Measurements from ENCODE around the gene TP63.
"Not testable (repeated sequence)": the region's sequence is repeated elsewhere in the genome, so short reads cannot be mapped to it uniquely, and the experiment has no call there.

TP63 gene

DNA sequence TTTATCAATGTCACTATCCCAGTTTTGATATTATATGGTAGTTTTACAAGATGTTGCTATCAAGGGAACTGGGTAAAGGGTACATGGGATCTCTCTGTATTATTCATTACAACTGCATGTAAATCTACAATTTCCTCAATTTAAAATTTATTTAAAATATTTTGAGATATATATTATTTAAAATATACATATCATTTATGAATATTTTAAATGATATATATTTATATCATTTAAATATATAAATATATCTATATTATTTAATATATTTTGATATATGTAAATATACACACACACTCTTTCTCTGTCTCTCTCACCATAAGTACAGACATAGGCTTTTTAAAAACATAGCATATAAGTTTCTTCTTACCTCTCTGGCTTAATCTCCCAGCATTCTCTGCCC, 104.7 kb downstream of the TP63 start:
- H3K4me3 ChIP-seq (ENCODE audit: low read depth in 1 of 2, low read length in 2 of 2) = no peak overlapping the region
- H3K9ac ChIP-seq (ENCODE audit: low read length) = no peak overlapping the region
- H3K27me3 ChIP-seq (ENCODE audit: control insufficient read depth in 1 of 2, insufficient read depth in 2 of 2, low read length in 2 of 2) = no peaks in the 10 kb centered on the region
- H3K4me1 ChIP-seq (ENCODE audit: insufficient read depth, low read length) = no peaks in the 10 kb centered on the region
- H3K36me3 ChIP-seq (ENCODE audit: insufficient read depth, low read length) = no peaks in the 10 kb centered on the region
- no peak overlapping the region for H3K27ac ChIP-seq (ENCODE audit: low read depth, low read length)
- H3K9me3 ChIP-seq (ENCODE audit: low read length) = no peaks in the 10 kb centered on the region

DNA sequence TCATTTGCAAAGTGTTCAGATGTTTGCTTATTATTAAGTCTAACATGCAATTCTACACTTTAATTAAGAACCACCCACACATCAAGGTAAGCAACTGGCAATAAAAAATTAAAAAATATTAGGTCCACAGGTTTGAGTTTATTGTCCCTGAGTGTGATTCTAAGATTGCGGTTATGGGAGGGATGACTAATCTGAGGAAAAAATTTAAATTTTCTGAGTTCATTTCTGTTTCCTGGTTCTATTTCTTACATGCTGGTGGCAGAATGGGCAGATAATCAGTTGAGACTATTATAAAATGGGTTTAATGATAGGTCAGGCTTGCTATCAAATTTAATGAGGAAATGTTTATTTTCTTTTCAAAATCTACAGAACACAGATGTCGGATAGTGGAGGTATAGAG, 105.9 kb downstream of the TP63 start:
- Histone ChIP-seq H3K4me3 (ENCODE audit: low read depth in 1 of 2, low read length in 2 of 2) (no peak overlapping the region), H3K27ac (ENCODE audit: low read depth, low read length) (no peak overlapping the region), H3K36me3 (ENCODE audit: insufficient read depth, low read length) (no peaks in the 10 kb centered on the region), H3K9ac (ENCODE audit: low read length) (no peak overlapping the region), H3K27me3 (ENCODE audit: control insufficient read depth in 1 of 2, insufficient read depth in 2 of 2, low read length in 2 of 2) (no peaks in the 10 kb centered on the region), H3K4me1 (ENCODE audit: insufficient read depth, low read length) (no peaks in the 10 kb centered on the region), H3K9me3 (ENCODE audit: low read length) (no peaks in the 10 kb centered on the region)

DNA sequence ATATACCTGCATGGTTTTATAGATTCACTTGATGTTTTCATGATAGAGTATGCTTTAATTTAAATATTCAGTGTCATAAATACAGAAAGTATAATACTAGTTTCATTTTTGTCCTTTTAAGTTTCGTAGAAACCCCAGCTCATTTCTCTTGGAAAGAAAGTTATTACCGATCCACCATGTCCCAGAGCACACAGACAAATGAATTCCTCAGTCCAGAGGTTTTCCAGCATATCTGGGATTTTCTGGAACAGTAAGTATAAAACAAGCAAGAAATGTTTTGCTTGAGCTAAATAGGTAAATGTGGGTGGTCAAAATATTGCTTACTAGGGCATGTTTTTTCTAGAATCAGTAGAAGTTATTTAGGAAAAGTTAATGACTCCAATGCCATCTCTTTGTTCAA, 106.4 kb downstream of the TP63 start:
- Histone ChIP-seq H3K4me3 (ENCODE audit: low read depth in 1 of 2, low read length in 2 of 2) (no peak overlapping the region), H3K4me1 (ENCODE audit: insufficient read depth, low read length) (no peaks in the 10 kb centered on the region), H3K9ac (ENCODE audit: low read length) (no peak overlapping the region), H3K27ac (ENCODE audit: low read depth, low read length) (no peak overlapping the region), H3K9me3 (ENCODE audit: low read length) (no peaks in the 10 kb centered on the region), H3K36me3 (ENCODE audit: insufficient read depth, low read length) (no peaks in the 10 kb centered on the region), H3K27me3 (ENCODE audit: control insufficient read depth in 1 of 2, insufficient read depth in 2 of 2, low read length in 2 of 2) (no peaks in the 10 kb centered on the region)

DNA sequence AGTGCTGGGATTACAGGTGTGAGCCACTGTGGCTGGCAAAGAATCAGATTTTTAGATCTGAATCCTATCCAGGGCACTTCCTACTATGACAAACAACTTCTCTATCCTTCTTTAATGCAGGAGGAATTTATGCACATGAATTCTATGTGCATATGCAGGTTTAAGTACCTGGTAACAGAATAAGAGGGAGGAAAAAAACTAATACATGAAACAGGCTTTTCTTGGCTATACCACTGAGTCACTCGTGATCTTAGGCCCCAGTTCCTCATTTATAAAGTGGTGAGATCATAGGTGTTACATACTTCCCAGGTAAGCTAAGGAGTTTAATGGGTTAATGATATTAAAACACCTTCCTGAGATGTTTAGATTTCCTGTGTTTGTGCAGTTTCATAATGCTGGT, 108.2 kb downstream of the TP63 start:
- Histone ChIP-seq H3K4me3 (ENCODE audit: low read depth in 1 of 2, low read length in 2 of 2) (no peak overlapping the region), H3K27me3 (ENCODE audit: control insufficient read depth in 1 of 2, insufficient read depth in 2 of 2, low read length in 2 of 2) (no peaks in the 10 kb centered on the region), H3K9ac (ENCODE audit: low read length) (no peak overlapping the region), H3K9me3 (ENCODE audit: low read length) (peaks cover under 1% of the 10 kb centered on the region), H3K36me3 (ENCODE audit: insufficient read depth, low read length) (no peaks in the 10 kb centered on the region), H3K27ac (ENCODE audit: low read depth, low read length) (no peak overlapping the region), H3K4me1 (ENCODE audit: insufficient read depth, low read length) (no peaks in the 10 kb centered on the region)

DNA sequence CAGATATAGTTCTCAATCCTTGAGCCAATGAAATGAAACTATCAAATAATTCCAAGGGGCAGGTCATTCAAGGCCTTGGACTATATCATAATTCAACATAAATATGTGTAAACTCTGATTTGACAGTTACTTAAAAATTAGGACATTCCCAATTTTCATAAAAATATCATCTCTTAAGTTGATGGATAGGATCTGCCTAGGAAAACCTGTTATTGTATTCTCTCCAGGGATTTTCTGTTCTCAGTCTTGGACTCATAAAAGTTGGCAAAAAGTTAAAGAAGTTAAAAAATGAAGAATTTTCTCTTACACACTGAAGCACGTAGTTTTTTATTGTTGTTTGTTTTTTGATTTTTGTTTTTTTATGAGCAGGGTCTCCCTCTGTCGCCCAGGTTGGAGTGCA, 109.0 kb downstream of the TP63 start:
- H3K4me1 ChIP-seq (ENCODE audit: insufficient read depth, low read length) = no peaks in the 10 kb centered on the region
- no peak overlapping the region for H3K9ac ChIP-seq (ENCODE audit: low read length)
- no peak overlapping the region for H3K27ac ChIP-seq (ENCODE audit: low read depth, low read length)
- peaks cover 6% of the 10 kb centered on the region for H3K9me3 ChIP-seq (ENCODE audit: low read length)
- H3K36me3 ChIP-seq (ENCODE audit: insufficient read depth, low read length) = no peaks in the 10 kb centered on the region
- no peaks in the 10 kb centered on the region for H3K27me3 ChIP-seq (ENCODE audit: control insufficient read depth in 1 of 2, insufficient read depth in 2 of 2, low read length in 2 of 2)
- no peak overlapping the region for H3K4me3 ChIP-seq (ENCODE audit: low read depth in 1 of 2, low read length in 2 of 2)

DNA sequence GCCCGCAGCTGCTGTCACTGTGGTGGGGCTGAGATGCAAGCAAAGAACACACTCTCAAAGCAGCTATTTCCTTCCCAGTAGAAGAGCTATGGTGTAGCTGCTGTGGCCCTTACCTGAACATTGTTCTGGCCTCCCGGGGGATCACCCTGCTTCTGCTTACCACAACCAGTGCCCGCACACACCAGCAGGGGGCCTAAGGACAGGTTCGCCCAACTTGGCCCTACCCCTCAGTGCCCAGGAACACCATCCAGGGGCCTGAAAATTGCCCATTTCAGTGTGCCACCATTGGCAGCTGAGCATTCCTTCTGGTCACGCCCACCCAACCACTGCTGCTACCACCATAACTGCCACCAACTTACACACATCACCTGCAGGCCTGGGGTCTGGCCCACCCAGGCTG, 113.0 kb downstream of the TP63 start:
- Histone ChIP-seq H3K27me3 (ENCODE audit: control insufficient read depth in 1 of 2, insufficient read depth in 2 of 2, low read length in 2 of 2) (no peaks in the 10 kb centered on the region), H3K4me3 (ENCODE audit: low read depth in 1 of 2, low read length in 2 of 2) (no peak overlapping the region), H3K9me3 (ENCODE audit: low read length) (peaks cover 6% of the 10 kb centered on the region), H3K36me3 (ENCODE audit: insufficient read depth, low read length) (no peaks in the 10 kb centered on the region), H3K27ac (ENCODE audit: low read depth, low read length) (no peak overlapping the region), H3K9ac (ENCODE audit: low read length) (no peak overlapping the region), H3K4me1 (ENCODE audit: insufficient read depth, low read length) (no peaks in the 10 kb centered on the region)

DNA sequence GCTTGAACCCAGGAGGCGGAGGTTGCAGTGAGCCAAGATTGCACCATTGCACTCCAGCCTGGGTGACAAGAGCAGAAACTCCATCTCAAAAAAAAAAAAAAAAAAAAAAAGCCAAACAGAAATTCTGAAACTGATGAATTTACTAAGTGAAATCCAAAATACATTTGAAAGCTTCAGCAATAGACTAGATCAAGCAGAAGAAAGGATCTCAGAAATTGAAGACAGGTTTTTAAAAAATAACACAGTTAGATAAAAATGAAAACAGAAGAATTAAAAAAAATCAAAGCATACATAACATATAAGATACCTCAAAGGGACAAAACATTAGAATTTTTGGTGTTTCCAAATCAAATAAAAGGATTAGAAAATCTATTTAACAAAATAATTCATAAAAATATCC, 114.4 kb downstream of the TP63 start:
- no peak overlapping the region for H3K9ac ChIP-seq (ENCODE audit: low read length)
- no peak overlapping the region for H3K4me3 ChIP-seq (ENCODE audit: low read depth in 1 of 2, low read length in 2 of 2)
- no peaks in the 10 kb centered on the region for H3K27me3 ChIP-seq (ENCODE audit: control insufficient read depth in 1 of 2, insufficient read depth in 2 of 2, low read length in 2 of 2)
- no peaks in the 10 kb centered on the region for H3K4me1 ChIP-seq (ENCODE audit: insufficient read depth, low read length)
- no peaks in the 10 kb centered on the region for H3K36me3 ChIP-seq (ENCODE audit: insufficient read depth, low read length)
- no peak overlapping the region for H3K27ac ChIP-seq (ENCODE audit: low read depth, low read length)
- peaks cover 6% of the 10 kb centered on the region for H3K9me3 ChIP-seq (ENCODE audit: low read length)

DNA sequence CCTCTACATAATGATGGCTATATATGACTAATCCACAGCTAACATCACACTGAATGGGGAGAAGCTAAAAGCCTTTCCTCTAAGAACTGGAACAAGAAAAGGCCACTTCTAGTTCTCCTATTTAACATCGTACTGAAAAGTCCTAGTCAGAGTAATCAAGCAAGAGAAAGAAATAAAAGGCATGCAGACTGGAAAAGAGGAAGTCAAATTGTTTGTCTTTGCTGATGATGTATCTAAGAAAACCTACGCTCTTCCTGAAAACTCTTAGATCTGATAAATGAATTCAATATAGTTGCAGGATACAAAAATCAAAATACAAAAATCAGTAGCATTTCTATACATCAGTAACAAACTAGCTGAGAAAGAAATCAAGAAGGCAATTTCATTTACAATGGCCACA, 116.9 kb downstream of the TP63 start:
- Histone ChIP-seq H3K4me3 (ENCODE audit: low read depth in 1 of 2, low read length in 2 of 2) (no peak overlapping the region), H3K27ac (ENCODE audit: low read depth, low read length) (no peak overlapping the region), H3K9me3 (ENCODE audit: low read length) (peaks cover 6% of the 10 kb centered on the region), H3K9ac (ENCODE audit: low read length) (no peak overlapping the region), H3K4me1 (ENCODE audit: insufficient read depth, low read length) (no peaks in the 10 kb centered on the region), H3K36me3 (ENCODE audit: insufficient read depth, low read length) (no peaks in the 10 kb centered on the region), H3K27me3 (ENCODE audit: control insufficient read depth in 1 of 2, insufficient read depth in 2 of 2, low read length in 2 of 2) (no peaks in the 10 kb centered on the region)

DNA sequence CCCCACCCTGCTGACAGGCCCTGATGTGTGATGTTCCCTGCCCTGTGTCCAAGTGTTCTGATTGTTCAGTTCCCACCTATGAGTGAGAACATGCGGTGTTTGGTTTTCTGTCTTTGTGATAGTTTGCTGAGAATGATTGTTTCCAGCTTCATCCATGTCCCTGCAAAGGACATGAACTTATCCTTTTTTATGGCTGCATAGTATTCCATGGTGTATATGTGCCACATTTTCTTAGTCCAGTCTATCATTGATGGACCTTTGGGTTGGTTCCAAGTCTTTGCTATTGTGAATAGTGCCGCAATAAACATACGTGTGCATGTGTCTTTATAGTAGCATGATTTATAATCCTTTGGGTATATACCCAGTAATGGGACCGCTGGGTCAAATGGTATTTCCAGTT, 119.8 kb downstream of the TP63 start:
- not testable (repeated sequence) for H3K27me3 ChIP-seq (ENCODE audit: control insufficient read depth in 1 of 2, insufficient read depth in 2 of 2, low read length in 2 of 2); H3K4me3 ChIP-seq (ENCODE audit: low read depth in 1 of 2, low read length in 2 of 2); H3K9me3 ChIP-seq (ENCODE audit: low read length); H3K4me1 ChIP-seq (ENCODE audit: insufficient read depth, low read length); H3K27ac ChIP-seq (ENCODE audit: low read depth, low read length); H3K36me3 ChIP-seq (ENCODE audit: insufficient read depth, low read length); H3K9ac ChIP-seq (ENCODE audit: low read length)

DNA sequence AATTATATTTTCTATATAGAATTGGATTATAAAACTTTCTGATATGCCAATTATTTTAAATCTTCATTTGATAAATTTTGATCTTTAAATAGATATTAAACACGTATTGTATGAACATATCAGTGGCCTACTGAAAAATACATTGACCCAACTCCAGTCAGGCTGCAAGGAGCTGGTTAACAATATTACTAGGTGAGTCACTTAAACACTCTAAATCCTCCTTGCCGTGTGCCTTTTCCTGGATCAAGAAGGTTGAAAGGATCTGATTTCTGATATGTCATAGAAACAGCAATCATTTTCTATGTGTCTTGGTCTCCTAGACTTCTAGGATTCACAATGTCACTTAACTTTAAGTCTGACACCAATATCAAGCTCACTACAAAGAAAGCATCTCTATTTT, 123.2 kb downstream of the TP63 start:
- H3K4me3 ChIP-seq (ENCODE audit: low read depth in 1 of 2, low read length in 2 of 2) = no peak overlapping the region
- H3K36me3 ChIP-seq (ENCODE audit: insufficient read depth, low read length) = no peaks in the 10 kb centered on the region
- H3K27ac ChIP-seq (ENCODE audit: low read depth, low read length) = no peak overlapping the region
- no peaks in the 10 kb centered on the region for H3K27me3 ChIP-seq (ENCODE audit: control insufficient read depth in 1 of 2, insufficient read depth in 2 of 2, low read length in 2 of 2)
- H3K9ac ChIP-seq (ENCODE audit: low read length) = no peak overlapping the region
- H3K4me1 ChIP-seq (ENCODE audit: insufficient read depth, low read length) = no peaks in the 10 kb centered on the region
- H3K9me3 ChIP-seq (ENCODE audit: low read length) = no peaks in the 10 kb centered on the region

DNA sequence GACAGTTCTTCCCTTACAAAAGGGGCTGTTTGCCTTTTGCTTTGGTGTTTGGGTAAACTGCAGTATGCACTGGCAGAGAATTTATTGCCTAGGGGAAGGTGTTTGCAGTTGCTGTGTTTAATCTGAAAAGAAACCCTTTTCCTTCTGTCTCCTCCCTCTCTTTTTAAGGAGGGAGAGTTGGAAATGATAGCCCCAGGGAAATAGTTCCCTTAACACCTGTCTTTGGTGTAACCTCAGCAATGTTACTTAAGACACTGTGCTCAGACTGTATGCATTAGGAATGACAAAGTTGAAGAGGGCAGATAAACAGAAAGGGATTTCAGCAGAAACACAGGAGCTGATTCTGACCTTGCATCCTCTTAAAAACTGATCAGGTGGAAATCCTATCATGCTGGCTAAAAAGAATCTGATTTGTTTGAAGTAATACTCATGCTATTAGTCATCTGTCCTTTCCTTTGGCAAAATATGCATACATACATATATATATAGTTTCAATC, 125.4 kb downstream of the TP63 start:
- Histone ChIP-seq H3K4me3 (ENCODE audit: low read depth in 1 of 2, low read length in 2 of 2) (no peak overlapping the region), H3K27me3 (ENCODE audit: control insufficient read depth in 1 of 2, insufficient read depth in 2 of 2, low read length in 2 of 2) (no peaks in the 10 kb centered on the region), H3K4me1 (ENCODE audit: insufficient read depth, low read length) (no peaks in the 10 kb centered on the region), H3K36me3 (ENCODE audit: insufficient read depth, low read length) (no peaks in the 10 kb centered on the region), H3K27ac (ENCODE audit: low read depth, low read length) (no peak overlapping the region), H3K9ac (ENCODE audit: low read length) (no peak overlapping the region), H3K9me3 (ENCODE audit: low read length) (no peaks in the 10 kb centered on the region)

DNA sequence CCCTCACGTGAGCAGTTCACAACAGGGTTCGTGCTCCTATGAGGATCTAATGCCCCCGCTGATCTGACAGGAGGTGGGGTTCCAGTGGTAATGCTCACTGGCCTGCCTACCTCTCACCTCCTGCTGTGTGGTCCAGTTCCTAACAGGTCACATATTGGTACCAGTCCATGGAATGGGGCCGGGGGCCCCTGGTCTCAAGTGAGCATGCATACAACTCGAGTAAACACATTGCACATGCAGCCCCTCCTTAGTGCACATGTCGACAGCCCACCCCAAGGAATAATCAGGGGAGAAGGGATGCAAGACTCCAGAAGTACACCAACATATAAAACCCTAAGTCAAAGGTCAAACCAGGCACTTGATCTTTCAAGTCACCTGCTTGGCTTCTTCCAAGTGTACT, 127.0 kb downstream of the TP63 start:
- no peak overlapping the region for H3K27ac ChIP-seq (ENCODE audit: low read depth, low read length)
- no peaks in the 10 kb centered on the region for H3K4me1 ChIP-seq (ENCODE audit: insufficient read depth, low read length)
- H3K4me3 ChIP-seq (ENCODE audit: low read depth in 1 of 2, low read length in 2 of 2) = no peak overlapping the region
- H3K27me3 ChIP-seq (ENCODE audit: control insufficient read depth in 1 of 2, insufficient read depth in 2 of 2, low read length in 2 of 2) = no peaks in the 10 kb centered on the region
- H3K36me3 ChIP-seq (ENCODE audit: insufficient read depth, low read length) = no peaks in the 10 kb centered on the region
- H3K9ac ChIP-seq (ENCODE audit: low read length) = no peak overlapping the region
- H3K9me3 ChIP-seq (ENCODE audit: low read length) = no peaks in the 10 kb centered on the region

Data from muscle layer of colon (tissue), 2 donors.